LNCaP clone FGC (cell line): ENCODE measurements around the gene COQ8B.

Experiments
- DNase-seq: peaks from one replicate; pipeline ENCODE4 v3.0.0-alpha.2; 2011; ENCODE audit warnings: low read depth
- H3K4me3 ChIP-seq: 2 replicates; pipeline ENCODE4 v1.5.1; 2011; ENCODE audit warnings: mild to moderate bottlenecking, low read depth, low read length, control low read depth
- CTCF ChIP-seq: IDR thresholded peaks from 2 replicates; pipeline ENCODE4 v1.5.1; 2012; ENCODE audit warnings: mild to moderate bottlenecking; ENCODE audit not compliant: control insufficient read depth, insufficient read depth; ENCODE audit errors: extremely low read depth

The COQ8B gene

GRCh38 chr19:40717325-40717879 lies 716 bp upstream of the COQ8B start:
- peak overlapping the region; percentile 92 for H3K4me3 ChIP-seq
- no peak for TF ChIP-seq CTCF
- DNase-seq, result no peak

GRCh38 chr19:40716031-40716481 lies 630 bp downstream of the COQ8B start:
- no peak for DNase-seq
- no peak for TF ChIP-seq CTCF
- peak overlapping the region; percentile 92 for H3K4me3 ChIP-seq

GRCh38 chr19:40714441-40715299 lies 2.0 kb downstream of the COQ8B start:
- peak overlapping the region; percentile 92 for H3K4me3 ChIP-seq
- TF ChIP-seq CTCF, result no peak
- DNase-seq, result peak; percentile 46

GRCh38 chr19:40713939-40714338 lies 2.7 kb downstream of the COQ8B start:
- no peak for TF ChIP-seq CTCF
- no peak overlapping the region for H3K4me3 ChIP-seq
- DNase-seq, result no peak

- DNase-seq, result no peak
- TF ChIP-seq CTCF, result no peak
- no peak overlapping the region for H3K4me3 ChIP-seq
Observed at GRCh38 chr19:40709817-40710216, 6.9 kb downstream of the COQ8B start.

GRCh38 chr19:40707615-40708014 lies 9.1 kb downstream of the COQ8B start:
- no peak for DNase-seq
- H3K4me3 ChIP-seq, result no peak overlapping the region
- TF ChIP-seq CTCF, result no peak
